ENCODE measurements around the gene UNC5C.

Gene UNC5C

GRCh38 chr4:95219109-95219508 is 329.7 kb downstream of the UNC5C start:
- peak; percentile 81 for DNase-seq (ENCODE audit: low read depth)
- TF ChIP-seq CTCF (IDR thresholded peaks at IDR 0.05; ENCODE audit: low read depth, low read length, missing control alignments): no peak
- in situ Hi-C loops (cut with HindIII; ENCODE audit: low sequenced_read_pairs): no loop called here
- no peak overlapping the region for H3K4me3 ChIP-seq (ENCODE audit: low read depth, low read length)

- no peak for DNase-seq (ENCODE audit: low read depth)
- in situ Hi-C loops (cut with HindIII; ENCODE audit: low sequenced_read_pairs): no loop called here
- H3K4me3 ChIP-seq (ENCODE audit: low read depth, low read length): no peak overlapping the region
- no peak for TF ChIP-seq CTCF (IDR thresholded peaks at IDR 0.05; ENCODE audit: low read depth, low read length, missing control alignments)
These were observed 331.6 kb downstream of the UNC5C start for GRCh38 chr4:95217197-95217596.

GRCh38 chr4:95216636-95217035 is 332.1 kb downstream of the UNC5C start:
- TF ChIP-seq CTCF (IDR thresholded peaks at IDR 0.05; ENCODE audit: low read depth, low read length, missing control alignments): no peak
- no peak overlapping the region for H3K4me3 ChIP-seq (ENCODE audit: low read depth, low read length)
- in situ Hi-C loops (cut with HindIII; ENCODE audit: low sequenced_read_pairs): no loop called here
- DNase-seq (ENCODE audit: low read depth): no peak

- TF ChIP-seq CTCF (IDR thresholded peaks at IDR 0.05; ENCODE audit: low read depth, low read length, missing control alignments): no peak
- in situ Hi-C loops (cut with HindIII; ENCODE audit: low sequenced_read_pairs): no loop called here
- no peak for DNase-seq (ENCODE audit: low read depth)
- H3K4me3 ChIP-seq (ENCODE audit: low read depth, low read length): no peak overlapping the region
These were observed 332.7 kb downstream of the UNC5C start for GRCh38 chr4:95215991-95216605.

GRCh38 chr4:95215043-95215442 is 333.7 kb downstream of the UNC5C start:
- H3K4me3 ChIP-seq (ENCODE audit: low read depth, low read length): no peak overlapping the region
- DNase-seq (ENCODE audit: low read depth): no peak
- no peak for TF ChIP-seq CTCF (IDR thresholded peaks at IDR 0.05; ENCODE audit: low read depth, low read length, missing control alignments)
- in situ Hi-C loops (cut with HindIII; ENCODE audit: low sequenced_read_pairs): no loop called here

- TF ChIP-seq CTCF (IDR thresholded peaks at IDR 0.05; ENCODE audit: low read depth, low read length, missing control alignments): no peak
- H3K4me3 ChIP-seq (ENCODE audit: low read depth, low read length): no peak overlapping the region
- DNase-seq (ENCODE audit: low read depth): no peak
- in situ Hi-C loops (cut with HindIII; ENCODE audit: low sequenced_read_pairs): no loop called here
These were observed 334.4 kb downstream of the UNC5C start for GRCh38 chr4:95214408-95214807.
